HCT116 (cell line): ENCODE measurements around the gene SLC2A9. TPM values are rescaled to one million over a fixed set of nuclear protein-coding genes. Genes with fewer than 3 reads are reported as not detected.

Experiments
- ATAC-seq: fragments of 200-7000 bp; cut with Tn5 transposase; 2 replicates; pipeline ENCODE4 v1.9.1; 2020; ENCODE audit warnings: mild to moderate bottlenecking, moderate library complexity
- BruUV-seq: library from RNA; stranded (reverse); fragments of 400-500 nt; replicated peaks from 2 replicates; lab custom pipeline; 2021; lab: Mats Ljungman, UMichigan
- CTCF ChIA-PET: fragments of 300-600 bp; sonication (Branson Sonifier 250); formaldehyde crosslinking; loops from one replicate; lab custom pipeline; 2021; ENCODE audit warnings: antibody characterized with exemption; lab: Charles Lee
- POLR2A ChIA-PET: fragments of 300-600, 350-600 bp; sonication (Branson Sonifier 250); formaldehyde crosslinking; loops from one replicate; lab custom pipeline; 2021; ENCODE audit warnings: antibody characterized with exemption; lab: Charles Lee
- RAD21 ChIA-PET, 2 experiments: fragments of 300-600 bp; sonication (Branson Sonifier 250); formaldehyde crosslinking; loops; one replicate each; lab custom pipeline; 2023; ENCODE audit warnings: low total read pairs in 2 of 2; ENCODE audit not compliant: uncharacterized antibody in 2 of 2, unreplicated experiment in 2 of 2, low non-redundant PET in 1 of 2; lab: Charles Lee
- DNase-seq: peaks from one replicate; pipeline ENCODE4 v3.0.0-alpha.2; 2010; ENCODE audit warnings: low read depth, low spot score
- H2AFZ ChIP-seq: fragments of 200-600 bp; shearing (Covaris generic), sonication (generic); 2 replicates; pipeline ENCODE4 v1.6.1; 2017; ENCODE audit warnings: low read depth, mixed run types, mixed read lengths, antibody characterized with exemption, low read length; ENCODE audit not compliant: poor library complexity, severe bottlenecking
- H3K27ac ChIP-seq: 2 replicates; pipeline ENCODE4 v1.5.1; 2012; ENCODE audit warnings: low read depth, low read length
- H3K27me3 ChIP-seq: fragments of 200-600 bp; sonication (generic); 2 replicates; pipeline ENCODE4 v1.6.1; 2016; ENCODE audit warnings: mixed run types, low read length, mixed read lengths; ENCODE audit not compliant: insufficient read depth
- H3K36me3 ChIP-seq, 2 experiments: fragments of 200-500 bp in 1 of 2; fragments of 200-600 bp in 1 of 2; sonication (Bioruptor generic) in 1 of 2; sonication (generic) in 1 of 2; 2 replicates each; pipeline versions ENCODE4 v1.5.1 to v1.6.1; 2014 to 2016; ENCODE audit warnings: low read length in 2 of 2, inconsistent platforms in 1 of 2, mixed read lengths in 1 of 2, mixed run types in 1 of 2; ENCODE audit not compliant: insufficient read depth in 2 of 2, control insufficient read depth in 1 of 2
- H3K4me1 ChIP-seq, 2 experiments: fragments of 200-600 bp in 1 of 2; sonication (generic) in 1 of 2; 2 replicates each; pipeline versions ENCODE4 v1.5.1 to v1.6.1; 2012 to 2017; ENCODE audit warnings: low read length in 2 of 2, inconsistent platforms in 1 of 2, mild to moderate bottlenecking in 1 of 2, mixed read lengths in 1 of 2, mixed run types in 1 of 2, moderate library complexity in 1 of 2; ENCODE audit not compliant: insufficient read depth in 2 of 2, control insufficient read depth in 1 of 2
- H3K4me2 ChIP-seq: fragments of 200-600 bp; sonication (generic); 2 replicates; pipeline ENCODE4 v1.6.1; 2017; ENCODE audit warnings: mixed run types, low read length, mixed read lengths
- H3K4me3 ChIP-seq, 2 experiments: fragments of 200-600 bp in 1 of 2; sonication (generic) in 1 of 2; replicated peaks in 1 of 2; 2 replicates each; pipeline ENCODE4 v1.5.1; 2011 to 2016; ENCODE audit warnings: low read length in 2 of 2, control low read depth in 1 of 2, low read depth in 1 of 2, mild to moderate bottlenecking in 1 of 2, mixed read lengths in 1 of 2, mixed run types in 1 of 2
- H3K79me2 ChIP-seq: fragments of 200-600 bp; sonication (generic); 2 replicates; pipeline ENCODE4 v1.6.1; 2017; ENCODE audit warnings: mild to moderate bottlenecking, mixed run types, low read length, moderate library complexity, mixed read lengths; ENCODE audit not compliant: insufficient read depth
- H3K9ac ChIP-seq: fragments of 200-600 bp; sonication (generic); 2 replicates; pipeline ENCODE4 v1.6.1; 2016; ENCODE audit warnings: low read length, mixed read lengths
- H3K9me2 ChIP-seq: fragments of 200-600 bp; sonication (generic), shearing (Covaris generic); 2 replicates; pipeline ENCODE4 v1.6.1; 2017; ENCODE audit warnings: mixed run types, mild to moderate bottlenecking, moderate library complexity; ENCODE audit not compliant: insufficient read depth
- H3K9me3 ChIP-seq, 2 experiments: fragments of 200-500 bp in 1 of 2; fragments of 200-600 bp in 1 of 2; sonication (Bioruptor generic) in 1 of 2; sonication (generic) in 1 of 2; 2 replicates each; pipeline ENCODE4 v1.6.1; 2014 to 2017; ENCODE audit warnings: low read length in 2 of 2, mixed read lengths in 2 of 2, inconsistent platforms in 1 of 2, low read depth in 1 of 2, mild to moderate bottlenecking in 1 of 2, mixed run types in 1 of 2, moderate library complexity in 1 of 2; ENCODE audit not compliant: control insufficient read depth in 1 of 2, insufficient read depth in 1 of 2
- H4K20me1 ChIP-seq: fragments of 200-600 bp; sonication (generic), shearing (Covaris generic); 2 replicates; pipeline ENCODE4 v1.6.1; 2017; ENCODE audit warnings: mixed run types, mild to moderate bottlenecking, moderate library complexity; ENCODE audit not compliant: insufficient read depth
- ATF3 ChIP-seq: IDR thresholded peaks from 2 replicates; pipeline ENCODE4 v1.6.1; 2012
- CEBPB ChIP-seq: IDR thresholded peaks from 2 replicates; pipeline ENCODE4 v1.6.1; 2012; ENCODE audit warnings: low read depth
- ELF1 ChIP-seq: IDR thresholded peaks from 2 replicates; pipeline ENCODE4 v1.6.1; 2012; ENCODE audit warnings: low read depth, borderline replicate concordance
- EZH2 ChIP-seq: fragments of 200-600 bp; sonication (generic); IDR thresholded peaks from 2 replicates; pipeline ENCODE4 v1.6.1; 2017; ENCODE audit warnings: antibody characterized with exemption, mixed run types
- EZH2phosphoT487 ChIP-seq: fragments of 200-600 bp; IDR thresholded peaks from 2 replicates; pipeline ENCODE4 v1.6.1; 2018; ENCODE audit warnings: antibody characterized with exemption, borderline replicate concordance
- FOSL1 ChIP-seq: IDR thresholded peaks from 2 replicates; pipeline ENCODE4 v1.6.1; 2012; ENCODE audit warnings: low read depth
- POLR2A ChIP-seq: IDR thresholded peaks from 2 replicates; pipeline ENCODE4 v1.7.0; 2011; ENCODE audit warnings: borderline replicate concordance; ENCODE audit not compliant: insufficient read depth, insufficient read length; ENCODE audit errors: extremely low read depth
- POLR2AphosphoS5 ChIP-seq: IDR thresholded peaks from 2 replicates; pipeline ENCODE4 v1.6.1; 2011; ENCODE audit warnings: mild to moderate bottlenecking, low read depth, low read length, moderate library complexity
- RAD21 ChIP-seq: IDR thresholded peaks from 2 replicates; pipeline ENCODE4 v1.6.1; 2012; ENCODE audit warnings: low read depth, mild to moderate bottlenecking
- SRF ChIP-seq: IDR thresholded peaks from 2 replicates; pipeline ENCODE4 v1.6.1; 2012; ENCODE audit warnings: low read depth
- ZFX ChIP-seq: fragments of 450-650 bp; IDR thresholded peaks from 2 replicates; pipeline ENCODE4 v1.6.1; 2017
- intact Hi-C: fragments of 100-400 bp; cut with micrococcal nuclease; formaldehyde crosslinking; loops from 2 replicates; pipeline ENCODE4 v1.10.0; 2022
- total RNA-seq: library from RNA; stranded (reverse); gene quantifications from one replicate; pipeline ENCODE4 v1.2.1, GENCODE V29; 2021; ENCODE audit not compliant: unreplicated experiment
- TF ChIP-seq, protein P1 (sequence below): IDR thresholded peaks from 2 replicates; pipeline ENCODE4 v1.6.1; 2012

SLC2A9 gene
- total RNA-seq, 1 experiment from 2014 or later, result 2.2 TPM

DNA sequence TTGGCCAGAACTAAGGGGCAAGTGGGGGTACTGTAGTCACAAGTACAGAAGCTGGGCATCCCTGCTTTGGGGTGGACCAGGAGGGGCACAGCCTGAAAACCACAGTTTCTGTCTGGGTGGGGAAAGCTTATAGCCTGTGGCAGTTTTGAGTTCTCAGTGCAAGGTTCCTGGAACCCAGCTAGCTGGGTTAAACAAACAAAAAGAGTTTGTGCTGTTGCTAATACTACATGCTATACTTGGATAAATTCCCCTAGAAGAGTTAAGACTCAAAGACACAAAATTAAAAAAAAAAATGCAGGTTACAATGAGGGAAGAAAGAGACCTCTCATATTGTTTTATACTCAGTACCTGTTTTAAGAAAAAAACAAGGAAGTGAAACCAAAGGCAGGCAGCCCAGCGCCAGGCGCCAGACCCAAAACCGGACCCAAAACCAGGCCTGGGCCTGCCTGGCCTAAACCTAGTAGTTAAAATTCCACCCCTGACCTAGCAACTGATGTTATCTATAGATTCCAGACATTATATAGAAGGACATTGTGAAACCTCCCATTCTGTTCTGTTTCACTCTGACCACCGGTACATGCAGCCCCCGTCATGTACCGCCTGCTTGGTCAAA, 50.8 kb downstream of the SLC2A9 start:
- no peaks in the 10 kb centered on the region for H3K9me3 ChIP-seq
- no peak overlapping the region for H3K9ac ChIP-seq
- ChIA-PET CTCF (no interaction called here), POLR2A (no interaction called here), RAD21 (no interaction called here)
- intact Hi-C loops, result no loop called here
- H3K4me2 ChIP-seq, result no peak overlapping the region
- BruUV-seq, result no TSS peak
- no peak for TF ChIP-seq FOSL1
- H2AFZ ChIP-seq, result no peak overlapping the region
- no peak overlapping the region for H3K27ac ChIP-seq
- no peaks in the 10 kb centered on the region for H3K27me3 ChIP-seq
- ATAC-seq, result no peak
- no peak for DNase-seq
- no peaks in the 10 kb centered on the region for H4K20me1 ChIP-seq
- no peaks in the 10 kb centered on the region for H3K4me1 ChIP-seq
- H3K9me2 ChIP-seq, result no peaks in the 10 kb centered on the region; the same call in 1 of the 2 replicates
- H3K4me3 ChIP-seq, result no peak overlapping the region
- H3K79me2 ChIP-seq, result no peaks in the 10 kb centered on the region
- H3K36me3 ChIP-seq, result no peaks in the 10 kb centered on the region

- no peaks in the 10 kb centered on the region for H3K36me3 ChIP-seq
- RAD21 ChIA-PET, result no interaction called here
- no peaks in the 10 kb centered on the region for H4K20me1 ChIP-seq
- no peak overlapping the region for H2AFZ ChIP-seq
- no peak overlapping the region for H3K4me2 ChIP-seq
- no peak overlapping the region for H3K9ac ChIP-seq
- intact Hi-C loops, result no loop called here
- no peaks in the 10 kb centered on the region for H3K9me3 ChIP-seq
- H3K4me1 ChIP-seq, result no peaks in the 10 kb centered on the region
- H3K27me3 ChIP-seq, result no peaks in the 10 kb centered on the region
- no peak overlapping the region for H3K4me3 ChIP-seq
- no peak for TF ChIP-seq FOSL1
- TF ChIP-seq ELF1, result no peak
- TF ChIP-seq RAD21, result no peak
- TF ChIP-seq EZH2, result no peak
- no peak for TF ChIP-seq CEBPB
- TF ChIP-seq ZFX, result no peak
- TF ChIP-seq, protein P1, sequence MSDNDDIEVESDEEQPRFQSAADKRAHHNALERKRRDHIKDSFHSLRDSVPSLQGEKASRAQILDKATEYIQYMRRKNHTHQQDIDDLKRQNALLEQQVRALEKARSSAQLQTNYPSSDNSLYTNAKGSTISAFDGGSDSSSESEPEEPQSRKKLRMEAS, result no peak
- no peak for TF ChIP-seq EZH2phosphoT487
- no peak for TF ChIP-seq POLR2AphosphoS5
- TF ChIP-seq SRF, result no peak
- no peak for TF ChIP-seq POLR2A
- no peak for TF ChIP-seq ATF3
- no peak overlapping the region for H3K27ac ChIP-seq
- CTCF ChIA-PET, result no interaction called here
- POLR2A ChIA-PET, result no interaction called here
- no peaks in the 10 kb centered on the region for H3K79me2 ChIP-seq
- no peaks in the 10 kb centered on the region; the same call in 1 of the 2 replicates for H3K9me2 ChIP-seq
- ATAC-seq (no peak), DNase-seq (no peak)
- BruUV-seq, result no TSS peak
Observed at GRCh38 chr4:9969526-9970398, 51.5 kb downstream of the SLC2A9 start.
